CD4-positive, alpha-beta memory T cell (primary cell): ENCODE results near the gene MYNN. TPM values are rescaled to one million over a fixed set of nuclear protein-coding genes. Genes with fewer than 3 reads are reported as not detected.

Source experiments
- CTCF ChIA-PET: fragments of 350-600 bp; sonication (Branson Sonifier 250); formaldehyde crosslinking; loops from one replicate; lab custom pipeline; 2021; ENCODE audit warnings: inconsistent platforms; ENCODE audit not compliant: partially characterized antibody; lab: Charles Lee
- POLR2A ChIA-PET: fragments of 350-600 bp; sonication (Branson Sonifier 250); formaldehyde crosslinking; loops from one replicate; lab custom pipeline; 2021; ENCODE audit not compliant: partially characterized antibody; lab: Charles Lee
- DNase-seq, 5 donors: peaks; one replicate each; pipeline versions ENCODE4 v3.0.0 to v3.0.0-alpha.2; 2020 to 2022; ENCODE audit warnings: mixed read lengths in 1 of 5
- H3K27ac ChIP-seq: one replicate; pipeline ENCODE4 v1.7.0; 2013; ENCODE audit warnings: low read depth, low read length
- H3K27me3 ChIP-seq: 2 replicates; pipeline ENCODE4 v1.7.0; 2013; ENCODE audit warnings: mild to moderate bottlenecking, low read length, moderate library complexity; ENCODE audit not compliant: insufficient read depth
- H3K36me3 ChIP-seq: 2 replicates; pipeline ENCODE4 v1.7.0; 2013; ENCODE audit warnings: mild to moderate bottlenecking, low read length, moderate library complexity; ENCODE audit not compliant: insufficient read depth
- H3K4me1 ChIP-seq: 2 replicates; pipeline ENCODE4 v1.7.0; 2013; ENCODE audit warnings: mild to moderate bottlenecking, low read length, moderate library complexity; ENCODE audit not compliant: insufficient read depth
- H3K4me3 ChIP-seq, 2 donors: one replicate each; pipeline ENCODE4 v1.7.0; 2013; ENCODE audit warnings: low read length in 2 of 2, mild to moderate bottlenecking in 1 of 2
- H3K9me3 ChIP-seq, 2 donors: one replicate each; pipeline ENCODE4 v1.7.0; 2013; ENCODE audit warnings: low read length in 2 of 2, control low read depth in 1 of 2; ENCODE audit not compliant: control insufficient read depth in 1 of 2
- H3K27ac Mint-ChIP-seq, 7 donors: one replicate each; pipeline ENCODE4 v1.8.0; 2020 to 2021; ENCODE audit warnings: mixed read lengths in 7 of 7, mild to moderate bottlenecking in 6 of 7, inconsistent platforms in 3 of 7, moderate library complexity in 3 of 7
- H3K27me3 Mint-ChIP-seq, 2 donors: one replicate each; pipeline ENCODE4 v1.8.0; 2020 to 2021; ENCODE audit warnings: mixed read lengths in 2 of 2
- H3K36me3 Mint-ChIP-seq, 2 donors: one replicate each; pipeline ENCODE4 v1.8.0; 2020 to 2021; ENCODE audit warnings: mixed read lengths in 2 of 2, inconsistent platforms in 1 of 2, mild to moderate bottlenecking in 1 of 2
- H3K4me1 Mint-ChIP-seq, 4 donors: one replicate each; pipeline ENCODE4 v1.8.0; 2020 to 2021; ENCODE audit warnings: mixed read lengths in 4 of 4, mild to moderate bottlenecking in 1 of 4
- H3K4me3 Mint-ChIP-seq, 8 donors: one replicate each; pipeline ENCODE4 v1.8.0; 2020 to 2021; ENCODE audit warnings: mixed read lengths in 8 of 8, mild to moderate bottlenecking in 7 of 8, moderate library complexity in 6 of 8, inconsistent platforms in 3 of 8
- H3K9me3 Mint-ChIP-seq, 8 donors: one replicate each; pipeline ENCODE4 v1.8.0; 2020 to 2021; ENCODE audit warnings: mixed read lengths in 8 of 8, mild to moderate bottlenecking in 5 of 8, inconsistent platforms in 3 of 8, moderate library complexity in 1 of 8
- intact Hi-C: fragments of 100-400 bp; cut with micrococcal nuclease; formaldehyde crosslinking; loops from one replicate; pipeline ENCODE4 v1.15.1; 2023
- polyA plus RNA-seq, 2 donors: library from polyadenylated mRNA; unstranded; fragments of 300-500 nt; fragmentation: Illumina TruSeq; gene quantifications; one replicate each; pipeline ENCODE4 v1.2.3, GENCODE V29; 2021
- total RNA-seq, 2 experiments: library from RNA; stranded (reverse); gene quantifications; one replicate each; pipeline ENCODE4 v1.2.3, GENCODE V29; 2021

MYNN gene
- total and polyA plus RNA-seq, 4 experiments from 2014 or later, result 11.6 to 23.0 (median 18.5) TPM

- Mint-ChIP-seq H3K9me3 (peaks cover 0 to 22% (median 12%) of the 10 kb centered on the region in 8 donors), H3K4me1 (peaks cover 17 to 29% (median 19%) of the 10 kb centered on the region in 4 donors), H3K27ac (peak overlapping the region; percentile 47 to 87 (median 63)), H3K4me3 (peak overlapping the region; percentile 79 to 98 (median 86)), H3K36me3 (peaks cover 0 to 8% of the 10 kb centered on the region in 2 donors), H3K27me3 (peaks cover 2 to 4% of the 10 kb centered on the region in 2 donors)
- intact Hi-C loops, result loop anchor here (1.0 to 5.0 kb wide), 3 partner anchors 50 to 369 kb away; partner anchors contain the start of genes PHC3 and SEC62
- no peak for DNase-seq
- Histone ChIP-seq H3K4me1 (peaks cover 21% of the 10 kb centered on the region), H3K36me3 (no peaks in the 10 kb centered on the region), H3K9me3 (peaks cover 0 to 8% of the 10 kb centered on the region in 2 donors), H3K27me3 (no peaks in the 10 kb centered on the region), H3K4me3 (peak overlapping the region; percentile 65 to 80), H3K27ac (peak overlapping the region; percentile 40)
- ChIA-PET CTCF (interaction anchor here (0.9 to 1.9 kb wide), 2 partner anchors 50 to 154 kb away, joined by 3 to 8 read pairs; partner anchors contain the start of gene SEC62), POLR2A (interaction anchor here (0.7 to 2.2 kb wide), 5 partner anchors 9 to 153 kb away, joined by 3 to 16 read pairs (median 5); partner anchors contain the start of genes MYNN and SEC62)
Measured at GRCh38 chr3:169813278-169813677, 40.1 kb downstream of the MYNN start.

- Mint-ChIP-seq H3K4me3 (peak overlapping the region; percentile 79 to 98 (median 86)), H3K36me3 (peaks cover 0 to 8% of the 10 kb centered on the region in 2 donors), H3K9me3 (peaks cover 0 to 22% (median 12%) of the 10 kb centered on the region in 8 donors), H3K27me3 (peaks cover 3 to 5% of the 10 kb centered on the region in 2 donors), H3K27ac (peak overlapping the region; percentile 7 to 87 (median 74)), H3K4me1 (peaks cover 17 to 29% (median 19%) of the 10 kb centered on the region in 4 donors)
- Histone ChIP-seq H3K27me3 (no peaks in the 10 kb centered on the region), H3K27ac (no peak overlapping the region), H3K36me3 (no peaks in the 10 kb centered on the region), H3K9me3 (peaks cover 0 to 8% of the 10 kb centered on the region in 2 donors), H3K4me3 (peak overlapping the region in 1 of 2 donors; percentile 65), H3K4me1 (peaks cover 21% of the 10 kb centered on the region)
- ChIA-PET CTCF (interaction anchor here (1.2 kb wide), 1 partner anchor 41 kb away, joined by 3 read pairs; no protein-coding TSS in a partner anchor), POLR2A (no interaction called here)
- DNase-seq, result peak; percentile 69 to 85 (median 76)
- intact Hi-C loops, result loop anchor here (1.0 to 5.0 kb wide), 3 partner anchors 51 to 368 kb away; partner anchors contain the start of genes PHC3 and SEC62
Measured at GRCh38 chr3:169813757-169814517, 40.7 kb downstream of the MYNN start.

GRCh38 chr3:169815590-169816150 is 42.5 kb downstream of the MYNN start:
- H3K36me3 Mint-ChIP-seq, result peaks cover 0 to 8% of the 10 kb centered on the region in 2 donors
- H3K4me1 Mint-ChIP-seq, result peaks cover 16 to 25% (median 19%) of the 10 kb centered on the region in 4 donors
- H3K27me3 Mint-ChIP-seq, result peaks cover 3 to 14% of the 10 kb centered on the region in 2 donors
- H3K27ac Mint-ChIP-seq, result no peak overlapping the region
- no peaks in the 10 kb centered on the region for H3K27me3 ChIP-seq
- peaks cover 21% of the 10 kb centered on the region for H3K4me1 ChIP-seq
- peaks cover 0 to 22% (median 12%) of the 10 kb centered on the region in 8 donors for H3K9me3 Mint-ChIP-seq
- no peak for DNase-seq
- H3K9me3 ChIP-seq, result peaks cover 0 to 8% of the 10 kb centered on the region in 2 donors
- intact Hi-C loops, result no loop called here
- ChIA-PET POLR2A (interaction anchor here (0.6 kb wide), 1 partner anchor 52 kb away, joined by 3 read pairs; no protein-coding TSS in a partner anchor), CTCF (no interaction called here)
- no peak overlapping the region for H3K4me3 ChIP-seq
- no peak overlapping the region for H3K27ac ChIP-seq
- H3K36me3 ChIP-seq, result no peaks in the 10 kb centered on the region
- no peak overlapping the region for H3K4me3 Mint-ChIP-seq

- ChIA-PET POLR2A (no interaction called here), CTCF (interaction anchor here (1.1 kb wide), 1 partner anchor 26 kb away, joined by 3 read pairs; no protein-coding TSS in a partner anchor)
- H3K27me3 Mint-ChIP-seq, result peaks cover 13 to 24% of the 10 kb centered on the region in 2 donors
Measured at GRCh38 chr3:169818316-169818715, 45.1 kb downstream of the MYNN start.

GRCh38 chr3:169822091-169822490 is 48.9 kb downstream of the MYNN start:
- Histone ChIP-seq H3K4me1 (no peaks in the 10 kb centered on the region), H3K27ac (no peak overlapping the region), H3K4me3 (no peak overlapping the region), H3K27me3 (no peaks in the 10 kb centered on the region), H3K36me3 (no peaks in the 10 kb centered on the region), H3K9me3 (no peaks in the 10 kb centered on the region)
- CTCF ChIA-PET, result interaction anchor here (1.5 kb wide), 1 partner anchor 990 kb away, joined by 3 read pairs; no protein-coding TSS in a partner anchor
- Mint-ChIP-seq H3K36me3 (no peaks in the 10 kb centered on the region), H3K9me3 (peaks cover 0 to 5% (median 0%) of the 10 kb centered on the region in 8 donors), H3K4me1 (no peaks in the 10 kb centered on the region), H3K27ac (no peak overlapping the region), H3K4me3 (no peak overlapping the region), H3K27me3 (peaks cover 17 to 28% of the 10 kb centered on the region in 2 donors)
- intact Hi-C loops, result no loop called here
- DNase-seq, result no peak
- POLR2A ChIA-PET, result interaction anchor here (1.3 kb wide), 1 partner anchor 10 kb away, joined by 3 read pairs; the partner anchor contains the start of genes LRRC34 and LRRIQ4

More at GRCh38 chr3:169818316-169818715, 45.1 kb downstream of the MYNN start:
- Mint-ChIP-seq H3K27ac (no peak overlapping the region), H3K4me1 (peaks cover 8 to 12% (median 10%) of the 10 kb centered on the region in 4 donors), H3K36me3 (peaks cover 0 to 5% of the 10 kb centered on the region in 2 donors), H3K9me3 (peaks cover 0 to 22% (median 12%) of the 10 kb centered on the region in 8 donors), H3K4me3 (no peak overlapping the region)
- Histone ChIP-seq H3K27ac (no peak overlapping the region), H3K4me1 (peaks cover 9% of the 10 kb centered on the region), H3K4me3 (no peak overlapping the region), H3K27me3 (no peaks in the 10 kb centered on the region), H3K36me3 (no peaks in the 10 kb centered on the region), H3K9me3 (peaks cover 0 to 8% of the 10 kb centered on the region in 2 donors)
- DNase-seq, result no peak
- intact Hi-C loops, result no loop called here

GRCh38 chr3:169822540-169822939 is 49.3 kb downstream of the MYNN start:
- intact Hi-C loops, result no loop called here
- H3K4me1 Mint-ChIP-seq, result no peaks in the 10 kb centered on the region
- ChIA-PET POLR2A (interaction anchor here (1.3 kb wide), 1 partner anchor 10 kb away, joined by 3 read pairs; the partner anchor contains the start of genes LRRC34 and LRRIQ4), CTCF (interaction anchor here (1.0 to 1.5 kb wide), 2 partner anchors 64 to 990 kb away, joined by 3 read pairs; no protein-coding TSS in a partner anchor)
- Histone ChIP-seq H3K27me3 (no peaks in the 10 kb centered on the region), H3K4me1 (no peaks in the 10 kb centered on the region), H3K4me3 (no peak overlapping the region), H3K36me3 (no peaks in the 10 kb centered on the region), H3K9me3 (no peaks in the 10 kb centered on the region), H3K27ac (no peak overlapping the region)
- H3K9me3 Mint-ChIP-seq, result peaks cover 0 to 3% (median 0%) of the 10 kb centered on the region in 8 donors
- no peaks in the 10 kb centered on the region for H3K36me3 Mint-ChIP-seq
- H3K4me3 Mint-ChIP-seq, result no peak overlapping the region
- DNase-seq, result no peak
- H3K27ac Mint-ChIP-seq, result no peak overlapping the region
- peaks cover 17 to 28% of the 10 kb centered on the region in 2 donors for H3K27me3 Mint-ChIP-seq
